Right hindlimb (tissue), 1 donor: ENCODE results near the gene NEK1.
"Not testable (repeated sequence)": the region's sequence is repeated elsewhere in the genome, so short reads cannot be mapped to it uniquely, and the experiment has no call there.

Source experiments
- DNase-seq: peaks from one replicate; pipeline ENCODE4 v3.0.0-alpha.2; 2018

The NEK1 gene

DNA sequence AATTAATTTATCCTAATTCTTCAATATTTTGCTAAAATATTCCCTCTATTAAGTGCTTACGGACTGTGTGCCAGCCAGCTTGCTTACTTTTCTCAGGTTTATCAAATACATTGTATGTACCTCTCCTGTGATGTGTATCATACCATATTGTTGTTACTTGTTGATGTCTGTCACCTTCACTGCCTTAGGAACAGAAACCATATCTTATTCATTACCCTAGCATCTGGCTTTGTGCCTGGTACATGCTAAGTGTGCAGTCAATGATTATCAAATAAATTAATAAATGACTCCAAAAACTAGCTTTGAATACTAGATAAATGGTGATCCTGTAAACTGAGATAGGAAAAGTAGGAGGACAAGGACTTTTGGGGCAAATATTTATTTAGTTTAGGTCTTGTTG, 14.9 kb upstream of the NEK1 start:
- DNase-seq, result no peak

DNA sequence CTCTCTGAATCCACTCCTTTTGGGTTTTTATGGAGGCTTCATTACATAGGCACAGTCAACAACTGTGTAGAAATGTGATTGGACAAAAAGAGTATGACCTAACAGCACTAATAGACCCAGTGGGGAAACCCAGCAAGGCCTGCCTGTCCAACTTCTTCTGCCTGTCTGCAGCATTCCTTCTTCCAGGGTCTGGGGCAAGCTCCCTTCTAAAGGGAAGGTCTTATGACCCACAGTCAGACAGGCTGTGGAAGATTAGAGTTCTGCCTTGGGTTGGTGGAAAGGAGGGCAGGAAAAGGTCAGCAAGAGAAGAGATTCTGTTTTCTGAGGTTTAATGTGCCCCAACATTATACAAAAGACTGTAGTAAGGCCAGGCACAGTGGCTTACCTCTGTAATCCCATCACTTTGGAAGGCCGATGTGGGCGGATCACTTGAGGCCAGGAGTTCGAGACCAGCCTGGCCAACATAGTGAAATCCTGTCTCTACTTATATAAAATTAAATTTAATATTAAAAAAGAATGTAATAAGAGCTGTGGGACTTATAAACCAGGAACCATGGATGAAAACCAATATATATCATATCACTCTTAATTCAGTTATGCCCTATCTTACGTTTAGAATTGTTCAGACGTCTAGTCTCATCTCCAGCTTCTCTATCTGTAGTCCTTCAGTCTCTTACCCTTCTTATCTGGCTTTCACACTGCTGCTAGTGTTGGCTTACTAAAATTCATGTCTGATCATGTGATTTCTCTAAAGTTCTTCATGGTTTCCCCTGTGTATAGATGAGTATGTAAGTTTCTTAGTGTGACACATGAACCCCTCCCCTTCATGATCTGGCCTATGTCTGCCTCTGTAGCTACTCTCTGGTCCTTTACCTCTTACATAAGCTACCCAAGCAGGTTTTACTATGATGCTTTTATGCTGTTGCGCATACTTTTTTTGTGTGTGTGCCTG, 14.2 kb upstream of the NEK1 start:
- no peak for DNase-seq

GRCh38 chr4:169625886-169626285, 13.5 kb upstream of the NEK1 start:
- DNase-seq, result no peak

DNA sequence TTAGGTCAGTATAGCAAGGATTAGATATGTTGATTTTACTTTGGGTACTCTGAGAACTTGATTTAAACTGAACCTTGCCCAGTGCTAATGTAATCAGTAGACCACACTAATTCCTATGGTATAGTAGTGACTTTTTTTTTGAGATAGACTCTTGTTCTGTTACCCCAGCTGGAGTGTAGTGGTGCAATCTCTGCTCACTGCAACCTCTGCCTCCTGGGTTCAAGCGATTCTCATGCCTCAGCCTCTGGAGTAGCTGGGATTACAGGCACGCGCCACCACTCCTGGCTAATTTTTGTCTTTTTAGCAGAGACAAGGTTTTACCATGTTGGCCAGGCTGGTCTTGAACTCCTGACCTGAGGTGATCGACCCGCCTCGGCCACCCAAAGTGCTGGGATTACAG, 11.6 kb upstream of the NEK1 start:
- not testable (repeated sequence) for DNase-seq

DNA sequence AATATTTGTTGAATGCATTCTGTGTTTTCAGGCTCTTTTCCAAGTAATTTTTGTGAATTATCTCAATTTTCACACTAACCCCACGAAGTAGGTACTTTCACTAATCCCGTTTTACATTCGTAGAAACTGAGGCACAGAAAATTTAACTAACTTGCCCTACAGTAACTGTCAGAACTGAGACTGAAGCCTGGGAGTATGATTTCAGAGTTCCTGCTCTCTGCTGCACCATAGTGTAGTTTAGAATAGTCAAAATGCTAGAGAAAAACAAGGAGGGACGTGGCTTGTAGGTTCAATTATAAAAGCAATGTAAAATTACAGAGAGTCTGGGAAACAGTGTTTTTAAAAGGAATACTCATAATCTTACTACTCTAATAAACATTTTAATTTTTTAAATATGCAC, 10.2 kb upstream of the NEK1 start:
- DNase-seq, result no peak

- no peak for DNase-seq
Observed at GRCh38 chr4:169621731-169622492, 9.5 kb upstream of the NEK1 start.

GRCh38 chr4:169620880-169621248, 8.5 kb upstream of the NEK1 start:
- DNase-seq, result peak; percentile 34

DNA sequence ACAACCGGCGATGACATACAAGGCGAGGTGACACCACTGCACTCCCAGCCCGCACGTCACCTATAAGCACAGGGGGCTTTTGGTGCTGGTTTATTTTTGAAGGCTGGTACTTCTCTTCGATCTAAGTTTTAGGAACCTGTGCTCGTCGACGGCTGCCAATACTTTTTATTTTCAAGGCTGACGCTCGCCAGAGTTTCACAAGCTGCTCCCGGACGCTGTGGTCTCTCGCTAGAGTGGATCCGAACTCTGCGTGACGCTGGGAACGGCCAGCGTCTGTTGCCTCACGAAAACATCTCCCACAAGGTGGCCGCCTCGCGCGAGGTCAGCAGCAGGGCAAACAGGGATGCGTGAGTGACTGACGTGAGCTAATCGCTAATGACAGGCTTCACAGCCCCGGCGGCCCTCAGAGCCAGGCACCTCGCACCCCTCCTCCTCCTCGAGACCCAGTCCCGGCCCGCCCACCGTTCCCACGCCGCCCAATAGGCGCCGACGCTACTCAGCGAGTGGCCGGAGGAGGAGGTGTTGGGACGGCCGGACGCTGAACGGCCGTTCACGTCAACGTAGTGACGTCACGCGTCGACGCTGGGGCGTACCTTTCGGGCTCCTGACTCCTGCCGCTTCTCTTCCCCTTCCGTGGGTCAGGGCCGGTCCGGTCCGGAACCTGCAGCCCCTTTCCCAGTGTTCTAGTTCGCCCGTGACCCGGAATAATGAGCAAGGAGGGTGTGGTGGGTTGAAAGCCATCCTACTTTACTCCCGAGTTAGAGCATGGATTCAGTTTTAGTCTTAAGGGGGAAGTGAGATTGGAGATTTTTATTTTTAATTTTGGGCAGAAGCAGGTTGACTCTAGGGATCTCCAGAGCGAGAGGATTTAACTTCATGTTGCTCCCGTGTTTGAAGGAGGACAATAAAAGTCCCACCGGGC, 7.8 kb upstream of the NEK1 start, which contains the start of gene CLCN3:
TSS of gene CLCN3 (plus strand) at position 621 of the 922 bp plus-strand sequence. CDS start 15,351 bp downstream, outside the sequence.
- peak; percentile 98 for DNase-seq

DNA sequence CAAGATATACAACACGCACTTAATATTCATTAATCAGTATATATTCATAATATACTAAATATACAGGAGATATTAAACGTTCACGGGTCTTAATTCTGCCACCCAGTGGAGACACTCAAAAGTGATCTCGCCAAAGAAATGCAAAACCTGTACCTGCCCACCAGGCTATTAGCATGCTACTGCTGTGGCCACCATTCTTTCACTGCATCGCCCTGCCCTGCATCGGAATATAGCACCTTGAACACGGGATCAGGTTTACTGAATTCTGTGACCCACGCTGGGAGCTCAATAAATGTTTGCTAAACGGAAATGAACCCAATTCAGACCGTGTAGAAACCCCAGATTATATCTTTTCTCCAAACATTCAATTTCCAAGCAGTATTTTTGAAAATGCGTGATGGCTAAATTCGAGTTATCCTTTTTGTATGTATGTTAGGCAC, 7.2 kb upstream of the NEK1 start:
- DNase-seq, result peak; percentile 34

- no peak for DNase-seq
Observed at GRCh38 chr4:169618986-169619385, 6.6 kb upstream of the NEK1 start.

- DNase-seq, result no peak
Observed at GRCh38 chr4:169618286-169618685, 5.9 kb upstream of the NEK1 start.

DNA sequence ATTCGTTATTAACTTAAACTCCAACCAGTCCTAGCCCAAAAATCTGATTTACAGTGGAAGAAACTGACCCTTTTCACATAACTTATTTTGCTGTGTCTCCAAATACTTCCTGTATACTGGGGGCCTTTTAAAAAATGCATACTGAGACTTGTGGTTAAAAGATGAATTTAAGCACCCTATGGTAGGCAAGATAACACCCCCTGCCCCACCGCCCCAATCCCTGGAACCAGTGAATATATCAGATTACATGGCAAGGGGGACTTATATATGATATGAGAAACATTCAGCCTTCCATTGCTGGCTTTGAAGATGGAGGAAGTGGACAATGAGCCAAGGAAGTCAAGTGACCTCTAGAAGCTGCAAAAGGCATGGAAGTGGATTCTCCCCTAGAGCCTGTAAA, 4.9 kb upstream of the NEK1 start:
- DNase-seq, result no peak

GRCh38 chr4:169616846-169617245, 4.5 kb upstream of the NEK1 start:
- DNase-seq, result no peak

DNA sequence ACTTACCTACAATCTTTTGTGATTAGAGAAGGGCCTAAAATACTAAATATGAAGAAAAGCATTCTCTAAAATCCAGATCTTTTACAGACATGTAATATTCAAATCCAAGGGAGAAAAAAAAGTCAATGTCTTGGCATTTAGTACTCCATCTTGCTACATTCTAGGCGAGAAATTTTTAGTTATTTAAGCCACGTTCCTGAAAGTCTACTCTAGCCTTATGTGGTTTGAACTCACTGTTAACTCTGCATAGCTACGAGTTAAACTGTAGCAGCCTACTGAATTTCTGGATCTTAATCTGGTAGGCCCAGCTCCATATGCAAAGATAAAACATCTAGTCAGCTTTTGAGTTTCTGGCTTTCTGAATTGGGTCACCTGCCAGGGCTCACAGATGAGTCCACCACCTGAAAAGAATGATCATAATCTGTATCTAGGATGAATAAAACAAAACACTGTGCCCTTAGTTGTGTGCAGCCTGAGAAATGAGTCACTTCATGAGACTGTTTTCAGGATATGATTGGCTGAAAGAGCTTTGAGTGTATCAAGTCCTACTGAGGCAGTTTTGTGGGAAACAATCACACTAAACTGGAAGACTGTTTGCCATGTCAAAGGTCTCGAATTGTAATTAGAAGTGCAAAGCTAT, 3.2 kb upstream of the NEK1 start:
- DNase-seq, result no peak

DNA sequence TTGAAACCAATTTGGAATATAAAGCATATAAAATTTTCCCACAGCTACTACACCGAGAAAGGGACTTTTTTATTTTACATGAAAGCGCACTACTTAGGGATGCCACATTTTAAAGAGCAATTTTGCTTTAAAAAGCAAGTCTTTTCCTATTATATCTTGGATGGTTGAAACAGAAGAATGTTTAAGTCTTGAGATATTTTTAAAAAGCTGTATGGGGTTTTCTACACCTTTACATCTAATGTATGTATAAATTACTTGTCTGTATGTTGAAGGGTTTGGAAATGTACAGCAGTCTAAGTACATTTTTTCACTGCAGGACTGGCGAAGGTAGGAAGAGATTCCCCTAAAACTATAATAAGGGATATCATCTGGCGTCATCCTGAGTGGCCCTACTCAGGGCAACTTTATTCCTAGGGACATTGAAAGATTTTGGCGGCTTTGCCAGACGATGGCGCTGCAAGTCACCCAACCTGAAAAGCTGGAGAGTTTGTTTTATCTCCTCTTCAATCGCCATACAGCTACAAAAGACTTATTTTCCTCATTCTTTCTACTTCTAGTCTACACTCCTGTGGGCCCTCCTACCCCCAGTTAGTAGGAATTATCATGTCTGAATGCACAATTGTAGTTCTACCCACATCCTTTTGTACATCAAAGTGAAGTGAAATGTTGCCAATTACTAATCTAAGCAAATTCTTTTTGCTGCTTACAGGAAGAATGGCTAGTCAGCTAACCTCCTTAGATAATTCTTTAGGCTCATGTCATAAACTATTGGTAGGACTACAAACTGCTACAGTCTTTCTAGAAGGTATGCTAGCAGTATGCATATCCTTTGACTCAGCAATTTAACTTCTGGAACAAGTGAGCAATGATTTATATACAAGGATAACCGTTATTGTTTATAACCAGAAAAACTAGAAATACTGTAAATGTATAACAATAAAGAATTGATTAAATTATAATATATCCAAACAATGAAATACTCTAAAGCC, 782 bp upstream of the NEK1 start:
- peak; percentile 81 for DNase-seq

DNA sequence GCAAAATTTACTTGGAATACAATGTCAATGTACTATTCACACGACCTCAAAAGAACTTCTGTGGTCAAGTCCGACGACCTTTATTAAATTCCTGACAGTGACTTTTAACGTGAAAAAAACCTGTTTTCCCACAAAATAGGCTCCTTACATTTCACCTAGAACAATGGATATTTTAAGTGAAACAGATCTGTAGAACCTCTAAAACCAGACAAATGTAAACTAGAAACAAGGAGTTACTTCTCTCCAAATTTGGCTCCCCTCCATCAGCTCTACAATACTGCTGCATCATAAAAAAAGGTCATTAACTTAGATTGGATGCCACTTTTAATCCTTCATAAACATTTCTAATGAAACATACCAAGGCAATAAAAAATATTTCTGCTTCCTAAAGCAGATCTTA, 1.2 kb downstream of the NEK1 start:
- no peak for DNase-seq

- no peak for DNase-seq
Observed at GRCh38 chr4:169604903-169605331, 7.5 kb downstream of the NEK1 start.

DNA sequence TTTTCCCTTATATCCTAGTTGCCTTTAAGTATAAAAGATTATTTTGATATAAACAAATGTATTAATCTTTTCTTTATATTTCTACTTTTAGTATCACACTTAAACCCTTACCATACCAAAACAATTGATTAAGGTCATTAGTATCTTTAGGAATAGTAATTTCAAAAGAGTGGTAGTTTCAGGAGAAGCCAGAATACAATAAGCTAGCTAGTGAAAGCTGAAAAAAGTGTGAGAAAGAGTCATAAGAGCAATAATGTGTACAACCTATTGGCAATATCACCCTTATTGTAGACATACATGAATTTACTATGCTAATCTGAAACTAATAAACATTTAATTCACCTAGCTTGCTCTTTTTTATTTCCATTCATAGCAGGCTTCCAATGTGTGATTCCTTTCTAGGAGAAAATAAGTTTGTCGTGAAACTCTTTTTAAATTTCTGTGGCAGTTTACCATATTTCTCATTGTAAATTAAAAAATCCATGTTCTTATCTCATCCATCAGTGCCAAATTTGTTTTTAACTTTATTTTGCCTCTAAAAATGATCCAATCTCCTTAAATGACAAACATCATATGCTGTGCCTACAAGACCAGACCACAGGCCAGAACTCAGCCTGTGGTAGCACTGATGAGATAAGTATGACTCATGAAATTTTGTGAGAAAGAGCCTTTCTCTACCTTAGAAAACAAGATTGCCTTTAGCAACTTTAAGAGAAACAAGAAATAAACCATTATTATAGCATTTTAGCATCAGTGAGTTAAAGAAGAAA, 8.1 kb downstream of the NEK1 start:
- DNase-seq, result no peak

- no peak for DNase-seq
Observed at GRCh38 chr4:169603312-169603711, 9.1 kb downstream of the NEK1 start.
